22Rv1 (cell line): ENCODE measurements around the gene SMIM35.

ENCODE experiments used
- CTCF ChIP-seq: fragments of 450-650 bp; IDR thresholded peaks from 2 replicates; pipeline ENCODE4 v1.5.1; 2017; ENCODE audit warnings: mild to moderate bottlenecking
- ZFX ChIP-seq: fragments of 450-650 bp; IDR thresholded peaks from 2 replicates; pipeline ENCODE4 v1.6.1; 2017; ENCODE audit warnings: antibody characterized with exemption, borderline replicate concordance

- TF ChIP-seq CTCF (no peak), ZFX (no peak)
These were observed 27.4 kb downstream of the SMIM35 start for GRCh38 chr11:118059246-118059940.
